ENCODE data around the gene FOXP4.

Gene FOXP4

DNA sequence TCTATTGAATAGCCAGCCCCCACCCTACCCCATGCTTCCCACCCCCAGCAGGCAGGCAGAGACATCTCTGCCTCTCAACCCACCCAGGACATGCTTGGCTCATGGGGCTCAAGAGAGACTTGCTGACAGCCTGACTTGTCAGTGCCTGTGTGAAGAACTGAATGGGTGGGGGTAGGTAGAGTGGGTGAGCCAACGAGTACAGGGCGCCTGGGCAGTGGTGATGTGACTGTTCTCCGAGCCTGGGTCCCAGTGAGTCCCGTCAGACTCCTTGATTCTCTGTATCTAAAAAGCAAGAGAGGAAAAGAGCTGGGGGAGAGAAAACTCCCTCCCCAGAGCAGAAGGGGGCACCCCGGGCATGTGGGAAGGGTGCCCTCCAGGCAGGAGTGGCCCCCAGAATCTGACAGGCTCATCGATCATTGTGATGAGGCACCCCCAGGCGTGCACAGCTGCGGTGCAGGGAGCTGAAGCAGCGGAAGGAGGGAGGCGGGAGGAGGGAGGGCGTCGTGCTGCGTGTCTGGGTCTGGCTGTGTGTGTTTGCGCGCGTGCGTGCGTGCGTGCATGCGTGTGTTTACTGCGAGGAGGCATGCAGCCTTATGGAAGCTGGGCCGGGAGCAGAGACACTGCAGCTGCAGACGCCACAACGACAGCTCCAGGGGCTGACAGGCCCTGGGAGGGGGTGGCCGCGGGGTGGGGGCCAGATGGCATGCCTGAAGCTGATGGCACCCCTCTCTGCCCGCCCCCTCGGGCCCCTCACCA is 40.2 kb downstream of the FOXP4 start:
- DNase-seq, result peak in 1 of 2 donors; percentile 38

DNA sequence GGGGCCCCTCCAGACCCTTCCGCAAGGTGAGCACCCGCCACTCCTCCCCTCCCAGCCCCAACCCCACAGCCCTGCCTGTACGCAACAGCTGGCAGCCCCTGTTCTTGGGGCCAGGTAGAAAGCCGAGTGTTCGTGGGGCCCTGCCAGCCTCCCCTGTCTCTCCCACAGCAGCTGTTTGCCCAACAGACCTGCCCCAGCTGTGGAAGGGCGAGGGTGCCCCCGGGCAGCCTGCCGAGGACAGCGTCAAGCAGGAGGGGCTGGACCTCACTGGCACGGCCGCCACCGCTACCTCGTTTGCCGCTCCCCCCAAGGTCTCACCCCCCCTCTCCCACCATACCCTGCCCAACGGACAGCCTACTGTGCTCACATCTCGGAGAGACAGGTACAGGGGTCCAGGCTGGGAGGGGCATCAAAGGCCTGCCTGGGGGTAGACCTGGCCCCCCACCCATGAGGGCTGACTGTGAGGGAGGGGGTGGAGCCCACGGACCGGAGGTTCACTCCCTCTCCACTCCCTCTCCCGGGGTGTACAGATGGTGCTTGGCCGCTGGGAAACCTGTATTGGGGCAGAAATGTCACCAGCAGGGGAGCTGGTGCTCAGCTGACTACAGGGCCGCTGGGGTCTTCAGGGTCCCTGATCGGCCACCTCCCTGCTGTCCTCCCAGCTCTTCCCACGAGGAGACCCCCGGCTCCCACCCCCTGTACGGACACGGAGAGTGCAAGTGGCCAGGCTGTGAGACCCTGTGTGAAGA is 41.1 kb downstream of the FOXP4 start:
- no peak for DNase-seq

DNA sequence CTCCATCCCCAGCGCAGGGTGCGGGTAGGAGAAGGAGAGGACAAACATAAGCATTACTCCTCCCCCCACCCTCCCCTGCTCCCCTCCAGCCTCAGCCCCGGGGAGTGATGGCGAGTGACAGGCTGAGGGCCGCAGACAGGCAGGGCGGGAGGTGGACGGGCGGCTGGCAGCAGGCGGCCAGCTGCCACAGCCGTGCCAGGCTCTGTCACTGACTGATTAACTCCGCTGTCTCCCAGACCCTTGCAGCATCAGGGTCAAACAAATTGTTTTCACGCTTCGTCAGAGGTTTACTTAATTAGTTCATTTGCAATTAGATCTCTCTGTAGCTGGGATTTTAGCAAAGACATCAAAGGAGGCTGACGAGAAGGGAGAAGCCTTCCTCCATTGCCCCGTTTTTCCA is 41.9 kb downstream of the FOXP4 start:
- peak in 1 of 2 donors; percentile 31 for DNase-seq

DNA sequence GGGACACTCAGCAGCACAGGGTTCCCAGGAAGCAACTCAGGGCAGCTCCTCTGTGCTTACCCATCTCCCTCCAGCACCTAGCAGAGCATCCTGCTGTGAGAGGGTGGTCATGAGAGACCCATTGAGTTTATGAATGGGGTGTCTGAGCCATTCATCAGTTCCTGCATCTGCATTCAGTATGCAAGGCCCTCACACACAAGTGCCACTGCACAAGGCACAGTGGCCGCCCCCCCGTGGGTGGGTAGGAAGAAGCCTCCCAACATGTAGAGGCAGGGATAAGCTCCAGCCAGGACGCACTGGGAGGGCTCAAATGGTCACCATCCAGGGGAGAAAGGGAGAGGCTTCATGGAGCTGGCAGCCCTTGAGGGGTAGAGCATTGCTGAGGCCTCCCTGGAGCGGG is 43.0 kb downstream of the FOXP4 start:
- no peak for DNase-seq

DNA sequence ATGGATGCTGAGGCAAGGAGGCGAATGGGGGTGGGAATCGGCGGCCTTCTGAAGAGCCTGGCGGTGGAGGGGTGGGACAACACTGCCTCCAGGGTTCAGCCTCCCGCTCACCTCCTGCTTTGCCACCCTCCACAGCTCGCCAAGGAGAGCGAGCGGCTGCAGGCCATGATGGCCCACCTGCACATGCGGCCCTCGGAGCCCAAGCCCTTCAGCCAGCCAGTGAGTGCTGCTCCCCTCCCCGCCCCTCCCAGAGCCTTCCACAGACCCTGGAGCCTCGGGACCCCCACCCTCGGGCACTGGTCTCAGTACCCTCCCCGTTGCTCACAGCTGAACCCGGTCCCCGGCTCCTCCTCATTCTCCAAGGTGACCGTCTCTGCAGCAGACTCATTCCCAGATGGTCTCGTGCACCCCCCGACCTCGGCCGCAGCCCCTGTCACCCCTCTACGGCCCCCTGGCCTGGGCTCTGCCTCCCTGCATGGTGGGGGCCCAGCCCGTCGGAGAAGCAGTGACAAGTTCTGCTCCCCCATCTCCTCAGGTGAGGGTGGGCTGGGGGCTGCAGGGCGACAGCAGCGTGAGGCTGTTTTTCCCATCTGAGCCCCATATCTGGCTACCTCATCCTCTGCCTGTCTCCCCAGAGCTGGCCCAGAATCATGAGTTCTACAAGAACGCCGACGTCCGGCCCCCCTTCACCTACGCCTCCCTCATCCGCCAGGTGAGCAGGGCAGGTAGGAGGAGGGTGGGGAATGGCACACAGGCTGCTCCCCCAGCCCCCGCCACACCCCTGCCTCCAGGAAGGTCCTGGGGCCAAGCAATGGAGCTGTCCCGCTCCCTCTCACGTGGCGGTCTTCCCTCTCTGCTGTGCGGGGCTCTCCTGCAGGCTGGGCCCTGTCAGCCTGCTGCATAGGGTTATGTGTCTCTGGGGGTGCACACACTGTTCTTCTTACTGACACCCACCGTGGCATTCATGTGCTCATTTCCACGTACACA is 43.7 kb downstream of the FOXP4 start:
- no peak for DNase-seq

DNA sequence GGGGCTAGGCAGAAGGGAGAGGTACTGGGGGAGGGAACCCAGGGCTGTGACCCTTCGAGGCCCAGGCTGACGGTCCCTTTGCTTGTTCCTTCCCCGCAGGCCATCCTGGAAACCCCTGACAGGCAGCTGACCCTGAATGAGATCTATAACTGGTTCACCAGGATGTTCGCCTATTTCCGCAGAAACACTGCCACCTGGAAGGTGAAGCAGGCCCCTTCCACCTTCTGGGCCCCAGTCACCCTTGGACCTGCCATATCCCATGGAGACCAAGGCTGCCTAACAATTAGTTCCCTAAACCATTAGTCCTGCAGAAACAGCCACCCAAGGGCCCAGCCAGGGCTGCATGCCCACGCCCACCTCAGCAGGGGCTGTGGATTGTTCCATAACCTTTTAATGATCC is 44.9 kb downstream of the FOXP4 start:
- no peak for DNase-seq

DNA sequence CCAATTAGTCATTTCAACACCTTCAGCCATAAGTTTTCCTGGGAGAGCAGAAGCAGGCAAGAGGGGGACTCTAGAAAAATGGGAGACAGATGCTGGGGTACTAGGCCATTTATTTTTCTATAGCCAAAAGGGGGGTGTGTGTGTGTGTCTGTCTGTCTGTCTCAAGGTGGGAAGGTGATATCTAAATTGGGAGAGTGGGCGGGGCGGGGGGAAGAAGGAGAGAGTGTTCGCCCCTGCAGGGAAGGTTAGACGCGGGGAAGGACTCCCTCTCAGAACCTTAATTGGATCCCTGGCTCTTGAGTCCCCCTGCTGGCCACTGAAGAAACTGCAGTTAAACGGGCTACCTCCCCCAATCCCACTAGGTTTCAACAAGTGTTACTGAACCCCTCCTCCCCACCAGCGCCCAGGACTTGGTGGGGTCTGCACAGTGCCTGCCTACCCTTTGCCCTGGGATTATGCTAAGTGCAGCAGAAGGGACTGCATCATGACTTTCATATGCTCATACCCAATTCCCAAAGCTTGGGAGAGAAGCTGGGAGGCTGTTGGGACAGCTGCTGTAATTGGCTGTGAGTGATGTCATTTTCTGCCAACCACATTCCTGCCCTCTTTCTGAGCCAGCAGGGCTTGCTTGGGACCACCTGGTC is 45.8 kb downstream of the FOXP4 start:
- peak; percentile 50 to 63 for DNase-seq

DNA sequence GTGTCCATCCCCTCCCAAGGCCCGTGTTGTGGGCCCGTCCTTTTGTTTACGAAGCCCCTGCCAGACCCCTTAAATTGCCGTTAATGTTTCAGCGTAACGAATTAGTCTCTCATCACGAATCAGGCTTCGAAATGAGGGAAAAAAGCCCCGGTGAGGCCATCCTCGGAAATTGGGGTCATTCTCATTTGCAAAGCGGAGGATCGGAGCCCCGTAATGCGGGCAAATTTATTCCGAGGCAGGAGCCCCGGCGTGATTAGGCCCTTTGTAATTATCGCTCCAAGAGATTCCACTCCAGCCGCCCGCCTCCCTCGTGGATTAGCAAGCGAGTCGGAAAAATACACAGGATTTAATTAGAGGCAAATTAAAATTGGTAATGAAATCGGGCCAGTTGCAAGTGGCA is 47.2 kb downstream of the FOXP4 start:
- DNase-seq, result no peak

DNA sequence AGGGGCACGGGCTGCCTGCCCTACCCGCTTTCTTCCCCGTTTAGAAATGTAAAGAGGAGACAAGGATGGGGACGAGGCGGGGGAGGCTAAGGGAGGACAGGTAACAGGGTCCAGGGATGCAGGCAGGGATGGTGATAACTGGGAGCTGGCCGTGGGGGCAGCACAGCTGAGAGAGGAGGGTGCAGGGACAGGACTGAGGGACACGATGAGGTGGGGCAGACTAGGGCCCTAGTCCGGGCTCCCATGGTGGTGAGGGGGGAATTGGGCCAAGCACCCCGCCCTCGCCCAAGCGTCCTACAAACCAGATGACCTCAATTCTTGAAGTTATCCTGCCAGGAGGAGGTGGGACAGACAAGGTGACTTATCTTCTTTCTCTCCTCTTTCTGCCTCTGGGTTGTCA is 47.7 kb downstream of the FOXP4 start:
- no peak for DNase-seq

DNA sequence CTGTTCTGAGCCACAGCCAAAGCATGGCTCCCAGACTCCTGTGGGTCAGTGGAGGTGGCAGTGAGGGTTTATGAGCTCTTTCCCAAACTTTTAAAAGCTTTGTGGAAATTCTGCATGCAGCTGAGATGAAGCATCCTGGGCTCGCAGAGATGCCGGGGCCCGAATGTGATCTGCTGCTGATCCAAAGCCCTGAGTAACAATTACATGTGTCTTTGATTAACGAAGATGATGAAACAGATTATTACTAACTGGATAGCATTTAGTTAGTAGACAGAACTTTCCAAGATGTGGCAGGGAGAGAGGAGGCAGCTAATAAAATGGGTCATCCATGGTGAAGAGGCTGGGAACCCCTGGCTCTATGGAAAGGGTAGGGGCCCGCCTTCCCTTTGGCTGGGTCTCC is 48.1 kb downstream of the FOXP4 start:
- no peak for DNase-seq

DNA sequence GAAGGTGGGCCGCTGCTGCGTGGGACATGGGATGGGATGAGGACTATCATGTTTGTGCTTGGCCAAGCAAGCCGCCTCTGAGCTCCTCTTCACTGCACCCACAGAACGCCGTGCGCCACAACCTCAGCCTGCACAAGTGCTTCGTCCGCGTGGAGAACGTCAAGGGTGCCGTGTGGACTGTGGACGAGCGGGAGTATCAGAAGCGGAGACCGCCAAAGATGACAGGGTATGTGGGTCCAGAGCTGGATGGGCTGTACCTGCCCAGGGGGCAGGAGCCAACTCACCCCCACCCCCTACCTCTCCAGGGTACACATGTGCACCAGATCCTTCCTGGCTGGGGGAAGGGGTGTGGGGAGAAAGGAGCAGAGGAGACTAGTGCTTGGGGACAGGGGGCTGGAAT is 48.6 kb downstream of the FOXP4 start:
- no peak for DNase-seq

DNA sequence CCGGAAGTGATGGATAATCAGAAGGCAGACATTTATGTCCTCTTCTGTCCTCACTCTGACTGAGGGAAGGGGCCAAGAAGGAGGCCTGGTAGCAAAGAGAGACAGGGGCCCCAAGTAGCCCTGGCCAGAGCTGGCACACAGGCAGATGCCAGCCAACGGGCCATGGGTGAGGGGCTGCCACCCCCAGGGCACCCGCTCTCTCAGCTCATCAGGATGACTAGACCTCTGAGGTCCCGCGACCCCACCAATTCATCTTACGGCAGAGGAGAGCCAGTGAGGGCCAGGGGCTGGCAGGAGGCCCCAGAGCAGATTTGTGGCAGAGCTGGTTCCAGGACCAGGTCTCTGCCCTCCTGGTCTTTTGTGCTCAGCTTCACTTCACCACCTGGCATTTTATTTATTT is 49.0 kb downstream of the FOXP4 start:
- DNase-seq, result no peak

DNA sequence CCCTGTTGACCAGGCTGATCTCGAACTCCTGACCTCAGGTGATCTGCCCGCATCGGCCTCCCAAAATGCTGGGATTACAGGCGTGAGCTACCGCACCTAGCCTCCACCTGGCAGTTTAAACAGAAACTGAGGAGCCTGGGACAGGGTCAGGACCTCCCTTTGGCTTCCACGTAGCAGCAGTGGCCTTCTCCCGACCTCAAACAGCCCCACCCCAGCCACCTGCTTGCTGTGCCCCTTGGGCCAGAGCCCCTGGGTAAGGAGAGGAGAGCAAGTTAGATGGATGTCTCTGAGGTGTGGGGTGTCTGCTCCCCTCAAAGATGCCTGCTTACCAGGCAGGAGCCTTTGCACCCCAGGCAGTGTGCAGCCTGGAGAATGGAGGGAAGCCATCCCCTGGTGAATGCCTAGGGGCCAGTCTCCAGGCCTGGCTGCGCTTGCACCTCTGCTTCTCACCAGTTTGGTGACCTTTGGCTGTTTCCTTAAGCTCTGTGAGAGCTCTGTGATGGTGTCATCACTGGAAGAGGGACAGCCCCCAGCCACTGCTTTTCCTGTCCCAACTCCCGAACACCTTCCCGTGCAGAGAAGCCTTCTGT is 50.0 kb downstream of the FOXP4 start:
- DNase-seq, result no peak

DNA sequence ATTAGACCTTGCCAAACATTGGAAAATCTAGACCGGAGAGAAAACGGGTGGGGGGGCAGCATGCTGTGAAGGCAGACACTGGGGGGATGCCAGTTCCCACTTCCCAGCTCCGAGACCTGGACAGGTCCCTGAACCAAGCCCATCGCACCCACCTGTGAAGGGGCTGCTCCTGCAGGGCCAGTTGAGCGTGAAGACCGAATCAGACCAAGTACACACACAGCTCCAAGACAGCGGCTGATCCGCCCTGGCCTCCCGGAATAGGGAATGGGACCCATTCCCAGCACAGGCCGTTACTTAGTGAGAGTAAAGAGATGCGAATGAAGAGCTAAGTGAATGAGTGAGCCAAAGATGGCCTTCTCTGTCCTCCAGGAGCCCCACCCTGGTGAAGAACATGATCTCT is 50.6 kb downstream of the FOXP4 start:
- no peak for DNase-seq

DNA sequence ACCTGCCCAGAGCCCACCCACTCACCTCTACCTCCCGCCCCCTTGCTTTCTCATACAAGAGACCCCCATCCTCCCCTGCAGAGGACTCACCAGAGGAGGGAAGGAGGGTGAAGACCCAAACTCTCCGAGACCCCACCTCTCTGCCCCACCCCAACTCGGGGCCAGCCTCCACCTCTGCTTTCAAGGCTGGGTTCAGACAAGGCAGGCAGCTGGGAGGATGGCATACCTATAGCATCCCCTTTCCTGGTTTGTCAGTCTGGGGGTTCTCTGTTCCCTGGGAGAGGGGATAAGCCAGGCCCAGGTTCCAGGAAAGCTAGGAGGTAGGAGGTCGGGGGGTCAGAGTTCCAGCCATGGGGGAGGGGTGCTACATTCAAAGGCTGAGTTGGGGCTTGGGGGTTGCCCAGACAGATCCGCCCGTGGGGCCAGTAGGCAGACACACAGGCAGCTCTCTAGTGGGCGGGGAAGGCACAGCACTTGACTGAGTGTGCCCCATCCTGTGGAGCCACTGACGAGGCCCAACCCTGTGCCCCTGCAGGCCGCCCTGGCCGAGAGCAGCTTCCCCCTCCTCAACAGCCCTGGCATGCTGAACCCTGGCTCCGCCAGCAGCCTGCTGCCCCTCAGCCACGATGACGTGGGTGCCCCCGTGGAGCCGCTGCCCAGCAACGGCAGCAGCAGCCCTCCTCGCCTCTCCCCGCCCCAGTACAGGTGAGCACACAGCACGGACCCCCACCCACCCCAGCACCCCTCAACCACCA is 51.2 kb downstream of the FOXP4 start:
- no peak for DNase-seq

DNA sequence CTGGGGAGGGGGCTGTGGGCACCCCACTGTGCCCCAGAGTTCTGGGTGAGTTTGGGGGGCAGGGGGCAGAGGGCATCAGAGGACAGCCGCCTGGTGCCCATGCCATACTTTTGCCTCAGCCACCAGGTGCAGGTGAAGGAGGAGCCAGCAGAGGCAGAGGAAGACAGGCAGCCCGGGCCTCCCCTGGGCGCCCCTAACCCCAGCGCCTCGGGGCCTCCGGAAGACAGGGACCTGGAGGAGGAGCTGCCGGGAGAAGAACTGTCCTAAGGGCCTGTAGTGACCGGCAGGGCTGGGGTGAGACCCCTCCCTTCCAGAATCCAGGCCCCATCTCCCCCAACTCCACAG is 52.5 kb downstream of the FOXP4 start:
- DNase-seq, result no peak

DNA sequence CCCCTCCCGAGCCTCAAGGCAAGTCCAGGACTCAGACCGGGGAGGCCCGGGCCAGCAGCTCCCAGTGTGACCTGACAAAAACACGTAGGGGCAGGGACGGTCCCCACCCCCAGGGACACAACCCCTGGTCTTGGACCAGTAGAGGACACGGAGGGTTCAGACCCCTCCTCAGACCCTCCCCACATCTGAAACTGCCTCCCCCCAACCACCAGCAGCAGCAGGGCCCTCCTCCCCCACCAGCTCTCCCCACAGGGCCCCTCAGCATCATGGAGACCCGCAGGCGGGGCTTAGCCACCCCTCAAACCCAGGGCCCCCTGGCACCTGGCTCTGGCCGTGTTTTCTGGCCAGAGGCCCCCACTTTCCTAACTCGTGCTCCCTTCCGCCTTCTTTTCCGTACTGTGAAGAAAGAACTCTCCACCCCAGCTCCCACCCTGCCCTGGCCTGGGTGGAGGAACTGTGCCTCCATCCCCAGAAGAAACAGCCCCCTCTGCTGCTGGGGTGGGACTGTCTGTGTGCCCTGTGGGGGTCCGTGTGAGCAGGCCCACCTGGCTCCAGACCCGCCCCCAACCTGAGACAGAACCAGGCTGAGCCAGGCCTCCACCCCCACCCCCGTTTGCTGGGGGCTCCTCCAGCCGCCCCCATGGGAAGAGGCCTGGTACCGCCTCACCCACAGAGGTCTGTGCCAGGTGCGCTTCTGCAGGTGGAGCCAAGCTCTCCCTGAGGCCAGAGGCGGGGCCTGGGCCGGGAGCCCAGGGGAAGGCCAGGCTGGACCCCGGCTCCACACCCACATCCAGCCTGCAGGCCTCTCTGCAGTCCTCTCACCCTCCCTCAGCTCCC is 53.1 kb downstream of the FOXP4 start:
- no peak for DNase-seq

DNA sequence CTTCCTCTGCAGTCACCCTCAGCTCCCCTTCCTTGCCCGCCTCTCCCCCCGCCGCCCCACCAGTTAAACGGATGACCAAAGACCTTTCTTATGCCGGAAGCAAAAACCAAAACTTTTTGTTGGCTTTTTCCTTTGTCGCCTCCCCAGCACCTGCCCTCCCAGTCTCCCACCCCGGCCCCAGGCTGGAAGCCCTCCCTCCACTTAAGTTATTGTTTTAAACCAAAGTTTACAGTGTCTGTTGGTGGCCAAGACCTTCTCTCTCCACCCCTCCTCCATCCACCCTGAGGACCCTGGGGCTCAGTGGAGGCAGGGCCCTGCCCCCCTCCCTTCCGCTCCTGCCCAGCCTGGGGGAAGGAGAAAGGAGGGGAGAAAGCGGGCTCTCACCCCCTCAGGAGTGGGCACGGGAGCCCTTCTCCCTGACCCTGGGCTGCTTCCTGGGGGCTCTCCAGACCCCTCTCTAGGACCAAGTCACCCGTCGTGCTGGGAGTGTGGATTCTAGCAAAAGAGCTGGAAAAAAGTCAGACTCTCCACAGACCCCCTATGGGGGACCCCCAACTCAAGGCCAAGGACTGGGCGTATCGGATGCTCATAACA is 53.8 kb downstream of the FOXP4 start:
- no peak for DNase-seq

DNA sequence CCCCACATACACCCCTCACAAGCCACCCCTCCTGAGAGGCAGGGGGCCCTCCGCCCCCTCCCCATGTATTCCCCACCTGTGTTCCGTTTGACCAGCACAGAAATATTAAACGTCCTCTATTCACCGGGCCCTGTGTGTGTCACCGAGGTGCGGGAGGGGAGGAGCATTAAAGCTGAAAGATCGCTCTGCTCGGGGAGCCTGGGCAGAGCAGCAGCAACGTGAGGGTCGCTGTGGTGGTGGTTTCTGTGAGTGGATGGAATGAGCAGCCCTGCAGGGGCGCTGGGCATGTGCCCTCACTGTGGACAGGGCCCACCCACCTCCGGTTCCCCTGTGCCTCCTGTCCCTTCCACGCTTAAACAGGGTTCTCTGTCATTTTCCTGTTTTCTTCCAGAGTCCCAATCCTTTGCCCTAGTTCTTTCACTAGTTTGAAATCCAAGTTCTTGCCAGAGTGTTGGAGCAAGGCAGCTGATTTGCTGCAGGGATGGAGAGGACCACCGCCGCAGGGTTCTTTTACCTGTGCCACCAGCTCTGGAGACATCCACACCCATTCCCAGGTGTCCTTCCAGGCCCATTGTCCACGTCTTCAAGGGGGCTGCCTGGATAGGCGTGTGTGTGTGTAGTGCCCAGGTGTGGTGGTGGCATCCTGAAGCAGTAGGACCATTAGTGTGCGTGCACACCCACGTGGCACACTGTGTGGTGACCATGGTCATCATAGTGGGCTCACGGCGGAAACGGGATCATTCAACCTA is 54.5 kb downstream of the FOXP4 start:
- no peak for DNase-seq

DNA sequence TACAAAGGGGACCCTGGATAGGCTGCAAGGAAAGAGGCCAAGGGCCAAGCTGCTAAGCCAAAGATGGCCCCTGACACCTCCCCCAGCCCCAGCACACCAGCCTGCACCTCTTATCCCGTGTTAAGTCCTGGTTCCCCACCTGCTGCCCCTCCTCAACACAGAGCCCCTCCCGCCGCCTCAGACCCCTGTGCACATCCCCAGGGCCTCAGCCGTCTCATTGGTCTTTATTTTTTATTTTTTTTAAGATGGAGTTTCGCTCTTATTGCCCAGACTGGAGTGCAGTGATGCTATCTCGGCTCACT is 55.0 kb downstream of the FOXP4 start:
- DNase-seq, result no peak

All from hippocampal formation (tissue), 2 donors.